ENCODE data around the gene SEC63. TPM values are rescaled to one million over a fixed set of nuclear protein-coding genes. Genes with fewer than 3 reads are reported as not detected.

SEC63 gene
- total and polyA plus RNA-seq, 4 donors: 20.7 to 69.4 (median 27.4) TPM

DNA sequence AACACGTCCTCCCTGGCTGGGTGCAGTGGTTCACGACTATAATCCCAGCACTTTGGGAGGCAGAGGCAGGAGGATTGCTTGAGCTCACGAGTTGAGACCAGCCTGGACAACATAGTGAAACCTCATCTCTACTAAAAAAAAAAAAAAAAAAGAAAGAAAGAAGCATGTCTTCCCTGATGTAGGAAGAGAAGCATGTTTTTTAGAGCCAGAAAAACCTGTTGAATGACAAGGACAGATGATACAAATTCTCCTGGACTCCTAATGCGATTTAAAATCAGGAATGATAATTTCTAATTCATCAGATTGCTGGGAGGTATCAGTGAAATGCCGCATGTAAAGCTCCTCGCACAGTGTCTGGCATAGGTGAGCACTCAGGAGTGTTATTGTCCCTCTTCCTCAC, 23.7 kb upstream of the SEC63 start:
- 90% methylated on average over 6 of the region's 6 CpGs for WGBS
- Histone ChIP-seq H3K9ac (ENCODE audit: low read depth in 1 of 2, low read length in 2 of 2) (no peak overlapping the region), H3K4me3 (ENCODE audit: low read depth in 1 of 3, low read length in 3 of 3) (no peak overlapping the region), H3K27ac (ENCODE audit: low read depth in 1 of 2, low read length in 2 of 2) (no peak overlapping the region), H3K4me1 (ENCODE audit: control insufficient read depth in 4 of 4, insufficient read depth in 4 of 4, low read length in 3 of 4) (no peaks in the 10 kb centered on the region), H3K27me3 (ENCODE audit: control insufficient read depth in 4 of 4, insufficient read depth in 4 of 4, low read length in 3 of 4) (no peaks in the 10 kb centered on the region), H3K36me3 (ENCODE audit: control insufficient read depth in 4 of 4, insufficient read depth in 3 of 4, low read depth in 1 of 4, low read length in 3 of 4) (no peaks in the 10 kb centered on the region), H3K9me3 (ENCODE audit: control insufficient read depth in 4 of 4, low read length in 3 of 4) (no peaks in the 10 kb centered on the region)
- TF ChIP-seq, protein P1, sequence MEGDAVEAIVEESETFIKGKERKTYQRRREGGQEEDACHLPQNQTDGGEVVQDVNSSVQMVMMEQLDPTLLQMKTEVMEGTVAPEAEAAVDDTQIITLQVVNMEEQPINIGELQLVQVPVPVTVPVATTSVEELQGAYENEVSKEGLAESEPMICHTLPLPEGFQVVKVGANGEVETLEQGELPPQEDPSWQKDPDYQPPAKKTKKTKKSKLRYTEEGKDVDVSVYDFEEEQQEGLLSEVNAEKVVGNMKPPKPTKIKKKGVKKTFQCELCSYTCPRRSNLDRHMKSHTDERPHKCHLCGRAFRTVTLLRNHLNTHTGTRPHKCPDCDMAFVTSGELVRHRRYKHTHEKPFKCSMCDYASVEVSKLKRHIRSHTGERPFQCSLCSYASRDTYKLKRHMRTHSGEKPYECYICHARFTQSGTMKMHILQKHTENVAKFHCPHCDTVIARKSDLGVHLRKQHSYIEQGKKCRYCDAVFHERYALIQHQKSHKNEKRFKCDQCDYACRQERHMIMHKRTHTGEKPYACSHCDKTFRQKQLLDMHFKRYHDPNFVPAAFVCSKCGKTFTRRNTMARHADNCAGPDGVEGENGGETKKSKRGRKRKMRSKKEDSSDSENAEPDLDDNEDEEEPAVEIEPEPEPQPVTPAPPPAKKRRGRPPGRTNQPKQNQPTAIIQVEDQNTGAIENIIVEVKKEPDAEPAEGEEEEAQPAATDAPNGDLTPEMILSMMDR (IDR thresholded peaks at IDR 0.05; ENCODE audit: low read depth, low read length, missing input control): no peak
- TF ChIP-seq JUND (IDR thresholded peaks at IDR 0.05): no peak
- TF ChIP-seq SP1 (IDR thresholded peaks at IDR 0.05): no peak
- TF ChIP-seq HNF4G (IDR thresholded peaks at IDR 0.05): no peak
- TF ChIP-seq GABPA (IDR thresholded peaks at IDR 0.05 in 1 of 2, conservative IDR thresholded peaks at IDR 0.05 in 1 of 2): no peak
- TF ChIP-seq, protein P2, sequence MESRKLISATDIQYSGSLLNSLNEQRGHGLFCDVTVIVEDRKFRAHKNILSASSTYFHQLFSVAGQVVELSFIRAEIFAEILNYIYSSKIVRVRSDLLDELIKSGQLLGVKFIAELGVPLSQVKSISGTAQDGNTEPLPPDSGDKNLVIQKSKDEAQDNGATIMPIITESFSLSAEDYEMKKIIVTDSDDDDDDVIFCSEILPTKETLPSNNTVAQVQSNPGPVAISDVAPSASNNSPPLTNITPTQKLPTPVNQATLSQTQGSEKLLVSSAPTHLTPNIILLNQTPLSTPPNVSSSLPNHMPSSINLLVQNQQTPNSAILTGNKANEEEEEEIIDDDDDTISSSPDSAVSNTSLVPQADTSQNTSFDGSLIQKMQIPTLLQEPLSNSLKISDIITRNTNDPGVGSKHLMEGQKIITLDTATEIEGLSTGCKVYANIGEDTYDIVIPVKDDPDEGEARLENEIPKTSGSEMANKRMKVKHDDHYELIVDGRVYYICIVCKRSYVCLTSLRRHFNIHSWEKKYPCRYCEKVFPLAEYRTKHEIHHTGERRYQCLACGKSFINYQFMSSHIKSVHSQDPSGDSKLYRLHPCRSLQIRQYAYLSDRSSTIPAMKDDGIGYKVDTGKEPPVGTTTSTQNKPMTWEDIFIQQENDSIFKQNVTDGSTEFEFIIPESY (IDR thresholded peaks at IDR 0.05): no peak
- no peak for TF ChIP-seq FOXA1 (IDR thresholded peaks at IDR 0.05)
- no peak for TF ChIP-seq HNF4A (conservative IDR thresholded peaks at IDR 0.05)
- TF ChIP-seq, protein P3, sequence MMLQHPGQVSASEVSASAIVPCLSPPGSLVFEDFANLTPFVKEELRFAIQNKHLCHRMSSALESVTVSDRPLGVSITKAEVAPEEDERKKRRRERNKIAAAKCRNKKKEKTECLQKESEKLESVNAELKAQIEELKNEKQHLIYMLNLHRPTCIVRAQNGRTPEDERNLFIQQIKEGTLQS (IDR thresholded peaks at IDR 0.05): no peak
- TF ChIP-seq FOXA2 (IDR thresholded peaks at IDR 0.05): no peak
- TF ChIP-seq EGR1 (IDR thresholded peaks at IDR 0.05; ENCODE audit: low read depth in 2 of 2): no peak
- no peak for TF ChIP-seq RXRA (IDR thresholded peaks at IDR 0.05)
- no peak for TF ChIP-seq NR2F2 (IDR thresholded peaks at IDR 0.05)
- TF ChIP-seq RAD21 (IDR thresholded peaks at IDR 0.05): no peak
- TF ChIP-seq, protein P4, sequence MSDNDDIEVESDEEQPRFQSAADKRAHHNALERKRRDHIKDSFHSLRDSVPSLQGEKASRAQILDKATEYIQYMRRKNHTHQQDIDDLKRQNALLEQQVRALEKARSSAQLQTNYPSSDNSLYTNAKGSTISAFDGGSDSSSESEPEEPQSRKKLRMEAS (IDR thresholded peaks at IDR 0.05): no peak
- no peak for DNase-seq (ENCODE audit: low spot score)

DNA sequence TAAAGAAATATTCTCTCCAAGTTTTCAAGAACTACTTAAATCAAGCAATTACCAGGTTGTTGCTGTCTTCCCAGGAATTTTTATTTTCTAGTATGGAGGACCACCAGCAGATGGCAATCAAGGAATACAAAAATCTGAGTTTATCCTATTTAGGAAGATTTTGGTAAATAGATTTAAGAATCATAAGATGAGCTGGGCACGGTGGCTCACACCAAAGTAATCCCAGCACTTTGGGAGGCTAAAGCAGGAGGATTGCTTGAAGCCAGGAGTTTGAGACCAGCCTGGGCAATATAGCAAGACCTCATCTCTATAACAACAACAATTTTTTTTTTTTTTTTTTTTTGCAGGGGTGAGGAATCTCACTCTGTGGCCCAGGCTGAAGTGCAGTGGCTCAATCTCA, 19.3 kb upstream of the SEC63 start:
- no peaks in the 10 kb centered on the region for H3K36me3 ChIP-seq (ENCODE audit: control insufficient read depth in 4 of 4, insufficient read depth in 3 of 4, low read depth in 1 of 4, low read length in 3 of 4)
- no peaks in the 10 kb centered on the region for H3K9me3 ChIP-seq (ENCODE audit: control insufficient read depth in 4 of 4, low read length in 3 of 4)
- WGBS: 53% methylated on average over 1 of the region's 1 CpG
- H3K9ac ChIP-seq (ENCODE audit: low read depth in 1 of 2, low read length in 2 of 2): no peak overlapping the region
- no peaks in the 10 kb centered on the region for H3K4me1 ChIP-seq (ENCODE audit: control insufficient read depth in 4 of 4, insufficient read depth in 4 of 4, low read length in 3 of 4)
- H3K27me3 ChIP-seq (ENCODE audit: control insufficient read depth in 4 of 4, insufficient read depth in 4 of 4, low read length in 3 of 4): no peaks in the 10 kb centered on the region
- TF ChIP-seq, protein P1 (IDR thresholded peaks at IDR 0.05; ENCODE audit: low read depth, low read length, missing input control): peak; percentile 39
- TF ChIP-seq HNF4A (conservative IDR thresholded peaks at IDR 0.05) (no peak), RAD21 (IDR thresholded peaks at IDR 0.05) (peak; percentile 67 to 73)
- no peak for DNase-seq (ENCODE audit: low spot score)
- H3K27ac ChIP-seq (ENCODE audit: low read depth in 1 of 2, low read length in 2 of 2): no peak overlapping the region
- H3K4me3 ChIP-seq (ENCODE audit: low read depth in 1 of 3, low read length in 3 of 3): no peak overlapping the region

Measured in liver (tissue), 9 donors.